ENCODE measurements around the gene CPS1.

Gene CPS1

GRCh38 chr2:210531482-210531881, 24.9 kb upstream of the CPS1 start:
- H3K36me3 ChIP-seq (ENCODE audit: control insufficient read depth in 2 of 2, insufficient read depth in 2 of 2, low read length in 2 of 2), result no peaks in the 10 kb centered on the region
- H3K9me3 ChIP-seq (ENCODE audit: control insufficient read depth in 2 of 2, low read length in 2 of 2), result no peaks in the 10 kb centered on the region
- no peak overlapping the region for H3K27ac ChIP-seq (ENCODE audit: low read depth in 2 of 2, low read length in 2 of 2)
- H3K4me1 ChIP-seq (ENCODE audit: control insufficient read depth in 2 of 2, insufficient read depth in 2 of 2, low read length in 2 of 2), result no peaks in the 10 kb centered on the region
- H3K9ac ChIP-seq (ENCODE audit: low read depth in 1 of 2, low read length in 2 of 2), result no peak overlapping the region
- no peak overlapping the region for H3K4me3 ChIP-seq (ENCODE audit: low read length in 2 of 2)
- H3K27me3 ChIP-seq (ENCODE audit: control insufficient read depth in 2 of 2, insufficient read depth in 2 of 2, low read length in 2 of 2), result no peaks in the 10 kb centered on the region

GRCh38 chr2:210533389-210533788, 23.0 kb upstream of the CPS1 start:
- Histone ChIP-seq H3K4me3 (ENCODE audit: low read length in 2 of 2) (no peak overlapping the region), H3K9me3 (ENCODE audit: control insufficient read depth in 2 of 2, low read length in 2 of 2) (no peaks in the 10 kb centered on the region), H3K9ac (ENCODE audit: low read depth in 1 of 2, low read length in 2 of 2) (no peak overlapping the region), H3K27ac (ENCODE audit: low read depth in 2 of 2, low read length in 2 of 2) (no peak overlapping the region), H3K27me3 (ENCODE audit: control insufficient read depth in 2 of 2, insufficient read depth in 2 of 2, low read length in 2 of 2) (no peaks in the 10 kb centered on the region), H3K4me1 (ENCODE audit: control insufficient read depth in 2 of 2, insufficient read depth in 2 of 2, low read length in 2 of 2) (no peaks in the 10 kb centered on the region), H3K36me3 (ENCODE audit: control insufficient read depth in 2 of 2, insufficient read depth in 2 of 2, low read length in 2 of 2) (no peaks in the 10 kb centered on the region)

GRCh38 chr2:210534879-210535278, 21.5 kb upstream of the CPS1 start:
- Histone ChIP-seq H3K36me3 (ENCODE audit: control insufficient read depth in 2 of 2, insufficient read depth in 2 of 2, low read length in 2 of 2) (no peaks in the 10 kb centered on the region), H3K4me1 (ENCODE audit: control insufficient read depth in 2 of 2, insufficient read depth in 2 of 2, low read length in 2 of 2) (no peaks in the 10 kb centered on the region), H3K9ac (ENCODE audit: low read depth in 1 of 2, low read length in 2 of 2) (no peak overlapping the region), H3K27ac (ENCODE audit: low read depth in 2 of 2, low read length in 2 of 2) (no peak overlapping the region), H3K4me3 (ENCODE audit: low read length in 2 of 2) (no peak overlapping the region), H3K9me3 (ENCODE audit: control insufficient read depth in 2 of 2, low read length in 2 of 2) (no peaks in the 10 kb centered on the region), H3K27me3 (ENCODE audit: control insufficient read depth in 2 of 2, insufficient read depth in 2 of 2, low read length in 2 of 2) (no peaks in the 10 kb centered on the region)

- no peak overlapping the region for H3K9ac ChIP-seq (ENCODE audit: low read depth in 1 of 2, low read length in 2 of 2)
- H3K4me3 ChIP-seq (ENCODE audit: low read length in 2 of 2), result no peak overlapping the region
- no peaks in the 10 kb centered on the region for H3K4me1 ChIP-seq (ENCODE audit: control insufficient read depth in 2 of 2, insufficient read depth in 2 of 2, low read length in 2 of 2)
- no peaks in the 10 kb centered on the region for H3K27me3 ChIP-seq (ENCODE audit: control insufficient read depth in 2 of 2, insufficient read depth in 2 of 2, low read length in 2 of 2)
- H3K36me3 ChIP-seq (ENCODE audit: control insufficient read depth in 2 of 2, insufficient read depth in 2 of 2, low read length in 2 of 2), result no peaks in the 10 kb centered on the region
- no peaks in the 10 kb centered on the region for H3K9me3 ChIP-seq (ENCODE audit: control insufficient read depth in 2 of 2, low read length in 2 of 2)
- no peak overlapping the region for H3K27ac ChIP-seq (ENCODE audit: low read depth in 2 of 2, low read length in 2 of 2)
These were observed 19.3 kb upstream of the CPS1 start for GRCh38 chr2:210536973-210537650.

GRCh38 chr2:210539035-210539434, 17.4 kb upstream of the CPS1 start:
- H3K36me3 ChIP-seq (ENCODE audit: control insufficient read depth in 2 of 2, insufficient read depth in 2 of 2, low read length in 2 of 2), result no peaks in the 10 kb centered on the region
- no peaks in the 10 kb centered on the region for H3K9me3 ChIP-seq (ENCODE audit: control insufficient read depth in 2 of 2, low read length in 2 of 2)
- no peak overlapping the region for H3K9ac ChIP-seq (ENCODE audit: low read depth in 1 of 2, low read length in 2 of 2)
- no peak overlapping the region for H3K27ac ChIP-seq (ENCODE audit: low read depth in 2 of 2, low read length in 2 of 2)
- no peaks in the 10 kb centered on the region for H3K27me3 ChIP-seq (ENCODE audit: control insufficient read depth in 2 of 2, insufficient read depth in 2 of 2, low read length in 2 of 2)
- H3K4me1 ChIP-seq (ENCODE audit: control insufficient read depth in 2 of 2, insufficient read depth in 2 of 2, low read length in 2 of 2), result no peaks in the 10 kb centered on the region
- no peak overlapping the region for H3K4me3 ChIP-seq (ENCODE audit: low read length in 2 of 2)

- H3K27ac ChIP-seq (ENCODE audit: low read depth in 2 of 2, low read length in 2 of 2), result no peak overlapping the region
- no peaks in the 10 kb centered on the region for H3K9me3 ChIP-seq (ENCODE audit: control insufficient read depth in 2 of 2, low read length in 2 of 2)
- H3K9ac ChIP-seq (ENCODE audit: low read depth in 1 of 2, low read length in 2 of 2), result no peak overlapping the region
- no peak overlapping the region for H3K4me3 ChIP-seq (ENCODE audit: low read length in 2 of 2)
- H3K4me1 ChIP-seq (ENCODE audit: control insufficient read depth in 2 of 2, insufficient read depth in 2 of 2, low read length in 2 of 2), result no peaks in the 10 kb centered on the region
- no peaks in the 10 kb centered on the region for H3K36me3 ChIP-seq (ENCODE audit: control insufficient read depth in 2 of 2, insufficient read depth in 2 of 2, low read length in 2 of 2)
- no peaks in the 10 kb centered on the region for H3K27me3 ChIP-seq (ENCODE audit: control insufficient read depth in 2 of 2, insufficient read depth in 2 of 2, low read length in 2 of 2)
These were observed 16.6 kb upstream of the CPS1 start for GRCh38 chr2:210539578-210540416.

GRCh38 chr2:210540471-210540870, 15.9 kb upstream of the CPS1 start:
- Histone ChIP-seq H3K36me3 (ENCODE audit: control insufficient read depth in 2 of 2, insufficient read depth in 2 of 2, low read length in 2 of 2) (no peaks in the 10 kb centered on the region), H3K4me3 (ENCODE audit: low read length in 2 of 2) (no peak overlapping the region), H3K4me1 (ENCODE audit: control insufficient read depth in 2 of 2, insufficient read depth in 2 of 2, low read length in 2 of 2) (no peaks in the 10 kb centered on the region), H3K9ac (ENCODE audit: low read depth in 1 of 2, low read length in 2 of 2) (no peak overlapping the region), H3K27me3 (ENCODE audit: control insufficient read depth in 2 of 2, insufficient read depth in 2 of 2, low read length in 2 of 2) (no peaks in the 10 kb centered on the region), H3K27ac (ENCODE audit: low read depth in 2 of 2, low read length in 2 of 2) (no peak overlapping the region), H3K9me3 (ENCODE audit: control insufficient read depth in 2 of 2, low read length in 2 of 2) (no peaks in the 10 kb centered on the region)

GRCh38 chr2:210540900-210541289, 15.5 kb upstream of the CPS1 start:
- Histone ChIP-seq H3K9ac (ENCODE audit: low read depth in 1 of 2, low read length in 2 of 2) (no peak overlapping the region), H3K4me3 (ENCODE audit: low read length in 2 of 2) (no peak overlapping the region), H3K4me1 (ENCODE audit: control insufficient read depth in 2 of 2, insufficient read depth in 2 of 2, low read length in 2 of 2) (no peaks in the 10 kb centered on the region), H3K36me3 (ENCODE audit: control insufficient read depth in 2 of 2, insufficient read depth in 2 of 2, low read length in 2 of 2) (no peaks in the 10 kb centered on the region), H3K27me3 (ENCODE audit: control insufficient read depth in 2 of 2, insufficient read depth in 2 of 2, low read length in 2 of 2) (no peaks in the 10 kb centered on the region), H3K27ac (ENCODE audit: low read depth in 2 of 2, low read length in 2 of 2) (no peak overlapping the region), H3K9me3 (ENCODE audit: control insufficient read depth in 2 of 2, low read length in 2 of 2) (no peaks in the 10 kb centered on the region)

- no peak overlapping the region for H3K4me3 ChIP-seq (ENCODE audit: low read length in 2 of 2)
- no peaks in the 10 kb centered on the region for H3K27me3 ChIP-seq (ENCODE audit: control insufficient read depth in 2 of 2, insufficient read depth in 2 of 2, low read length in 2 of 2)
- H3K36me3 ChIP-seq (ENCODE audit: control insufficient read depth in 2 of 2, insufficient read depth in 2 of 2, low read length in 2 of 2), result no peaks in the 10 kb centered on the region
- H3K27ac ChIP-seq (ENCODE audit: low read depth in 2 of 2, low read length in 2 of 2), result no peak overlapping the region
- no peak overlapping the region for H3K9ac ChIP-seq (ENCODE audit: low read depth in 1 of 2, low read length in 2 of 2)
- H3K9me3 ChIP-seq (ENCODE audit: control insufficient read depth in 2 of 2, low read length in 2 of 2), result no peaks in the 10 kb centered on the region
- H3K4me1 ChIP-seq (ENCODE audit: control insufficient read depth in 2 of 2, insufficient read depth in 2 of 2, low read length in 2 of 2), result no peaks in the 10 kb centered on the region
These were observed 15.0 kb upstream of the CPS1 start for GRCh38 chr2:210541290-210541902.

- Histone ChIP-seq H3K9ac (ENCODE audit: low read depth in 1 of 2, low read length in 2 of 2) (no peak overlapping the region), H3K4me3 (ENCODE audit: low read length in 2 of 2) (no peak overlapping the region), H3K9me3 (ENCODE audit: control insufficient read depth in 2 of 2, low read length in 2 of 2) (no peaks in the 10 kb centered on the region), H3K4me1 (ENCODE audit: control insufficient read depth in 2 of 2, insufficient read depth in 2 of 2, low read length in 2 of 2) (no peaks in the 10 kb centered on the region), H3K27me3 (ENCODE audit: control insufficient read depth in 2 of 2, insufficient read depth in 2 of 2, low read length in 2 of 2) (no peaks in the 10 kb centered on the region), H3K27ac (ENCODE audit: low read depth in 2 of 2, low read length in 2 of 2) (no peak overlapping the region), H3K36me3 (ENCODE audit: control insufficient read depth in 2 of 2, insufficient read depth in 2 of 2, low read length in 2 of 2) (no peaks in the 10 kb centered on the region)
These were observed 12.3 kb upstream of the CPS1 start for GRCh38 chr2:210544007-210544590.
